ENCODE data around the gene SMPD3.

Gene SMPD3

GRCh38 chr16:68360956-68361355 is 87.4 kb downstream of the SMPD3 start:
- no peak overlapping the region for H3K27ac ChIP-seq
- TF ChIP-seq ZFX (IDR thresholded peaks at IDR 0.05; ENCODE audit: borderline replicate concordance) (no peak), CTCF (IDR thresholded peaks at IDR 0.05) (no peak)

- no peak overlapping the region for H3K27ac ChIP-seq
- no peak for TF ChIP-seq CTCF (IDR thresholded peaks at IDR 0.05)
Observed at GRCh38 chr16:68360547-68360946, 87.8 kb downstream of the SMPD3 start.

GRCh38 chr16:68359398-68360191 is 88.7 kb downstream of the SMPD3 start:
- no peak for TF ChIP-seq CTCF (IDR thresholded peaks at IDR 0.05)
- no peak for TF ChIP-seq ZFX (IDR thresholded peaks at IDR 0.05; ENCODE audit: borderline replicate concordance)
- no peak overlapping the region for H3K27ac ChIP-seq

GRCh38 chr16:68358951-68359350 is 89.4 kb downstream of the SMPD3 start:
- TF ChIP-seq ZFX (IDR thresholded peaks at IDR 0.05; ENCODE audit: borderline replicate concordance) (no peak), CTCF (IDR thresholded peaks at IDR 0.05) (no peak)
- H3K27ac ChIP-seq = no peak overlapping the region

GRCh38 chr16:68357923-68358322 is 90.4 kb downstream of the SMPD3 start:
- no peak overlapping the region for H3K27ac ChIP-seq
- no peak for TF ChIP-seq CTCF (IDR thresholded peaks at IDR 0.05)
- no peak for TF ChIP-seq ZFX (IDR thresholded peaks at IDR 0.05; ENCODE audit: borderline replicate concordance)

GRCh38 chr16:68357521-68357922 is 90.8 kb downstream of the SMPD3 start:
- TF ChIP-seq ZFX (IDR thresholded peaks at IDR 0.05; ENCODE audit: borderline replicate concordance) (no peak), CTCF (IDR thresholded peaks at IDR 0.05) (no peak)
- no peak overlapping the region for H3K27ac ChIP-seq

- no peak for TF ChIP-seq CTCF (IDR thresholded peaks at IDR 0.05)
- TF ChIP-seq ZFX (IDR thresholded peaks at IDR 0.05; ENCODE audit: borderline replicate concordance) = no peak
- H3K27ac ChIP-seq = no peak overlapping the region
Observed at GRCh38 chr16:68356919-68357286, 91.4 kb downstream of the SMPD3 start.

Data from 22Rv1 (cell line).